H9 (cell line): ENCODE measurements around the gene CDH24. TPM values are rescaled to one million over a fixed set of nuclear protein-coding genes. Genes with fewer than 3 reads are reported as not detected.

ENCODE experiments used
- DNase-seq: peaks from one replicate; pipeline ENCODE4 v3.0.0-alpha.2; 2017
- H2AFZ ChIP-seq: one replicate; pipeline ENCODE4 v1.6.1; 2013; ENCODE audit warnings: mild to moderate bottlenecking, low read length, control low read depth, moderate library complexity
- H2AK5ac ChIP-seq: 2 replicates; pipeline ENCODE4 v1.6.1; 2013; ENCODE audit warnings: low read length, control low read depth, mixed read lengths; ENCODE audit not compliant: insufficient read length
- H2BK120ac ChIP-seq: one replicate; pipeline ENCODE4 v1.6.1; 2013; ENCODE audit warnings: low read depth, mild to moderate bottlenecking, low read length, control low read depth, inconsistent platforms; ENCODE audit not compliant: poor library complexity, severe bottlenecking
- H2BK12ac ChIP-seq: 2 replicates; pipeline ENCODE4 v1.6.1; 2013; ENCODE audit warnings: low read length, control low read depth, mixed read lengths, low read depth; ENCODE audit not compliant: insufficient read length
- H2BK15ac ChIP-seq: 2 replicates; pipeline ENCODE4 v1.6.1; 2013; ENCODE audit warnings: low read depth, low read length, control low read depth
- H2BK20ac ChIP-seq: one replicate; pipeline ENCODE4 v1.6.1; 2013; ENCODE audit warnings: low read depth, mild to moderate bottlenecking, low read length, control low read depth, inconsistent platforms; ENCODE audit not compliant: poor library complexity, severe bottlenecking
- H2BK5ac ChIP-seq: 2 replicates; pipeline ENCODE4 v1.6.1; 2013; ENCODE audit warnings: low read length, control low read depth, mixed read lengths; ENCODE audit not compliant: insufficient read length
- H3K14ac ChIP-seq: 2 replicates; pipeline ENCODE4 v1.6.1; 2013; ENCODE audit warnings: low read length, control low read depth; ENCODE audit not compliant: insufficient read depth
- H3K18ac ChIP-seq: 2 replicates; pipeline ENCODE4 v1.6.1; 2013; ENCODE audit warnings: low read depth, mild to moderate bottlenecking, mixed read lengths, low read length, control low read depth; ENCODE audit not compliant: insufficient read length
- H3K23ac ChIP-seq: 2 replicates; pipeline ENCODE4 v1.6.1; 2013; ENCODE audit warnings: low read length, control low read depth, mixed read lengths, low read depth; ENCODE audit not compliant: insufficient read length
- H3K23me2 ChIP-seq: 2 replicates; pipeline ENCODE4 v1.6.1; 2013; ENCODE audit warnings: low read depth, mild to moderate bottlenecking, mixed read lengths, low read length, control low read depth; ENCODE audit not compliant: insufficient read length, poor library complexity, severe bottlenecking
- H3K27ac ChIP-seq: 2 replicates; pipeline ENCODE4 v1.5.1; 2013; ENCODE audit warnings: low read length, control low read depth, mixed read lengths, low read depth; ENCODE audit not compliant: insufficient read length
- H3K27me3 ChIP-seq: 2 replicates; pipeline ENCODE4 v1.6.1; 2013; ENCODE audit warnings: low read length, control low read depth, inconsistent platforms; ENCODE audit not compliant: insufficient read depth
- H3K4ac ChIP-seq: 2 replicates; pipeline ENCODE4 v1.6.1; 2013; ENCODE audit warnings: low read depth, mild to moderate bottlenecking, control low read depth, inconsistent platforms, low read length, moderate library complexity
- H3K4me1 ChIP-seq: 2 replicates; pipeline ENCODE4 v1.6.1; 2013; ENCODE audit warnings: low read length, control low read depth, inconsistent platforms; ENCODE audit not compliant: insufficient read depth
- H3K4me2 ChIP-seq: 2 replicates; pipeline ENCODE4 v1.6.1; 2013; ENCODE audit warnings: low read length, control low read depth, mixed read lengths; ENCODE audit not compliant: insufficient read length, insufficient read depth
- H3K56ac ChIP-seq: 2 replicates; pipeline ENCODE4 v1.6.1; 2013; ENCODE audit warnings: low read depth, mild to moderate bottlenecking, mixed read lengths, low read length, control low read depth; ENCODE audit not compliant: insufficient read length
- H3K79me1 ChIP-seq: 2 replicates; pipeline ENCODE4 v1.6.1; 2013; ENCODE audit warnings: low read depth, mild to moderate bottlenecking, moderate library complexity, low read length, control low read depth, inconsistent platforms; ENCODE audit not compliant: insufficient read depth, poor library complexity, severe bottlenecking
- H3K79me2 ChIP-seq: 2 replicates; pipeline ENCODE4 v1.6.1; 2013; ENCODE audit warnings: low read length, control low read depth, inconsistent platforms; ENCODE audit not compliant: insufficient read depth
- H3K9ac ChIP-seq: 2 replicates; pipeline ENCODE4 v1.6.1; 2013; ENCODE audit warnings: low read length, control low read depth, mixed read lengths; ENCODE audit not compliant: insufficient read length; ENCODE audit errors: extremely low read depth
- H3K9me3 ChIP-seq: one replicate; pipeline ENCODE4 v1.6.1; 2013; ENCODE audit warnings: low read depth, low read length, inconsistent platforms; ENCODE audit not compliant: control insufficient read depth
- H3T11ph ChIP-seq: one replicate; pipeline ENCODE4 v1.6.1; 2013; ENCODE audit warnings: mild to moderate bottlenecking, low read length, control low read depth, inconsistent platforms
- H4K20me1 ChIP-seq: one replicate; pipeline ENCODE4 v1.6.1; 2013; ENCODE audit not compliant: control insufficient read depth, insufficient read length, insufficient read depth
- H4K5ac ChIP-seq: 2 replicates; pipeline ENCODE4 v1.6.1; 2013; ENCODE audit warnings: low read depth, mild to moderate bottlenecking, mixed read lengths, low read length, control low read depth; ENCODE audit not compliant: insufficient read length
- H4K8ac ChIP-seq: replicated peaks from 2 replicates; pipeline ENCODE4 v1.6.1; 2013; ENCODE audit warnings: low read length, control low read depth, mixed read lengths, low read depth; ENCODE audit not compliant: insufficient read length
- H4K91ac ChIP-seq: 2 replicates; pipeline ENCODE4 v1.6.1; 2013; ENCODE audit warnings: low read depth, mild to moderate bottlenecking, moderate library complexity, mixed read lengths, low read length, control low read depth; ENCODE audit not compliant: insufficient read length
- H3K27ac Mint-ChIP-seq, 3 experiments: 2 replicates in 2 of 3; 3 replicates in 1 of 3; pipeline ENCODE4 v1.8.0; 2020 to 2021; ENCODE audit warnings: mixed read lengths in 3 of 3, mild to moderate bottlenecking in 1 of 3, moderate library complexity in 1 of 3
- H3K27me3 Mint-ChIP-seq: 2 replicates; pipeline ENCODE4 v1.8.0; 2021; ENCODE audit warnings: low read depth, mild to moderate bottlenecking, moderate library complexity, mixed read lengths
- H3K36me3 Mint-ChIP-seq, 3 experiments: 2 replicates in 2 of 3; 3 replicates in 1 of 3; pipeline ENCODE4 v1.8.0; 2020 to 2021; ENCODE audit warnings: low read depth in 3 of 3, mixed read lengths in 3 of 3; ENCODE audit not compliant: insufficient read depth in 1 of 3
- H3K4me1 Mint-ChIP-seq, 2 experiments: 2 replicates each; pipeline ENCODE4 v1.8.0; 2020; ENCODE audit warnings: mixed read lengths in 2 of 2
- H3K4me3 Mint-ChIP-seq, 2 experiments: 2 replicates in 1 of 2; 3 replicates in 1 of 2; pipeline ENCODE4 v1.8.0; 2020 to 2021; ENCODE audit warnings: mild to moderate bottlenecking in 2 of 2, mixed read lengths in 2 of 2, moderate library complexity in 1 of 2
- H3K9me3 Mint-ChIP-seq, 2 experiments: 2 replicates in 1 of 2; 3 replicates in 1 of 2; pipeline ENCODE4 v1.8.0; 2020; ENCODE audit warnings: mild to moderate bottlenecking in 2 of 2, mixed read lengths in 2 of 2, moderate library complexity in 1 of 2
- CTCF ChIP-seq: fragments of 200-600 bp; sonication (generic); conservative IDR thresholded peaks from 3 replicates; pipeline ENCODE4 v1.8.0; 2021; ENCODE audit warnings: antibody characterized with exemption, mild to moderate bottlenecking
- WGBS: extraction: QIAGEN DNeasy Blood & Tissue Kit; methylation state at CpG from one replicate; pipeline ENCODE4 v1.1.7; 2013; ENCODE audit warnings: missing lambda C conversion rate, low lambda C conversion rate, mixed read lengths; ENCODE audit not compliant: insufficient read length; ENCODE audit errors: extremely low coverage; 5-methylcytosine and 5-hydroxymethylcytosine counted together
- total RNA-seq: library from RNA; stranded (reverse); gene quantifications from 2 replicates; pipeline ENCODE4 v1.2.1, GENCODE V29; 2021

Gene CDH24
- total RNA-seq, 1 experiment from 2014 or later = 16.7 TPM

- H3K9ac ChIP-seq = no peak overlapping the region
- no peak overlapping the region for H4K5ac ChIP-seq
- no peak overlapping the region for H2AFZ ChIP-seq
- H4K91ac ChIP-seq = no peak overlapping the region
- no peaks in the 10 kb centered on the region for H3K4me1 ChIP-seq
- H2BK5ac ChIP-seq = no peak overlapping the region
- no CpG with 5 or more reads among the region's 2 CpGs for WGBS
- no peaks in the 10 kb centered on the region for H3K79me2 ChIP-seq
- no peak overlapping the region for H3K27ac ChIP-seq
- H4K20me1 ChIP-seq = no peaks in the 10 kb centered on the region
- H3K56ac ChIP-seq = no peak overlapping the region
- no peak overlapping the region for H3K18ac ChIP-seq
- H3K79me1 ChIP-seq = no peaks in the 10 kb centered on the region
- H4K8ac ChIP-seq = no peak overlapping the region
- H3K4me2 ChIP-seq = no peak overlapping the region
- no peak overlapping the region for H2BK12ac ChIP-seq
- DNase-seq = no peak
- H3K23ac ChIP-seq = no peak overlapping the region
- H3T11ph ChIP-seq = no peak overlapping the region
- H3K4me1 Mint-ChIP-seq = no peaks in the 10 kb centered on the region
- no peak overlapping the region for H2BK15ac ChIP-seq
- no peak overlapping the region for H3K14ac ChIP-seq
- no peaks in the 10 kb centered on the region for H3K9me3 ChIP-seq
- H3K4ac ChIP-seq = no peak overlapping the region
- H3K23me2 ChIP-seq = no peaks in the 10 kb centered on the region
- H3K36me3 Mint-ChIP-seq = peaks cover 54 to 92% (median 85%) of the 10 kb centered on the region in 3 experiments; a peak in 6 of 7 replicates
- H2AK5ac ChIP-seq = no peak overlapping the region
- H3K27me3 Mint-ChIP-seq = no peaks in the 10 kb centered on the region
- no peak overlapping the region for H3K27ac Mint-ChIP-seq
- TF ChIP-seq CTCF = no peak
- H3K4me3 Mint-ChIP-seq = no peak overlapping the region
- no peak overlapping the region for H2BK120ac ChIP-seq
- no peaks in the 10 kb centered on the region; a peak in 1 of 5 replicates for H3K9me3 Mint-ChIP-seq
- H2BK20ac ChIP-seq = no peak overlapping the region
- no peaks in the 10 kb centered on the region for H3K27me3 ChIP-seq
Measured at GRCh38 chr14:23078692-23079116, 21.4 kb upstream of the CDH24 start.
